Activated T-cell treated with anti-CD3 and anti-CD28 coated beads, Interleukin-2, amount 50 U/mL, for 24 hours (primary cell): ENCODE measurements around the gene ARID5B.
"Not testable (repeated sequence)": the region's sequence is repeated elsewhere in the genome, so short reads cannot be mapped to it uniquely, and the experiment has no call there.

Experiments used
- DNase-seq: peaks from one replicate; pipeline ENCODE4 v3.0.0-alpha.2; 2020
- H3K27ac Mint-ChIP-seq: 2 replicates; pipeline ENCODE4 v1.8.0; 2020; ENCODE audit warnings: mild to moderate bottlenecking, mixed read lengths
- H3K27me3 Mint-ChIP-seq: 2 replicates; pipeline ENCODE4 v1.8.0; 2020; ENCODE audit warnings: mixed read lengths
- H3K36me3 Mint-ChIP-seq: 2 replicates; pipeline ENCODE4 v1.8.0; 2020; ENCODE audit warnings: low read depth, mixed read lengths
- H3K4me1 Mint-ChIP-seq: 2 replicates; pipeline ENCODE4 v1.8.0; 2020; ENCODE audit warnings: low read depth, mixed read lengths
- H3K4me3 Mint-ChIP-seq: 2 replicates; pipeline ENCODE4 v1.8.0; 2020; ENCODE audit warnings: mild to moderate bottlenecking, moderate library complexity, mixed read lengths
- H3K9me3 Mint-ChIP-seq: 2 replicates; pipeline ENCODE4 v1.8.0; 2020; ENCODE audit warnings: mixed read lengths

Gene ARID5B

DNA sequence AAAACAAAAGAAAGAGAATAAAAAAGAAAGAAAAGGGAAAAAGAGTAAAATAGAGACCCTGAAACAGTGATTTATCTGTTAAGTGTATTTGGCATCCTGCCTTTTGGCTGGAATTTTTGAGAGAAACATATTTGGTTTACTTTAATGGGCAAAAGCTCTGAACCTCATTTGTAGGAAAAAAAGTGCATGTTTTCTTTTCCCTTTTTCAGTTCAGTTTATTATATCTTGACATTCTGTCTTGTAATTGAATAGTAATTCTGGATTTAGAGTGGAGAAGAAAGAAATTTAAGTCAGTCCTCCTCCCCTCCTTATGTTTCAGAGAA, 69.5 kb downstream of the ARID5B start:
- H3K27ac Mint-ChIP-seq: no peak overlapping the region
- H3K4me1 Mint-ChIP-seq: peaks cover 81% of the 10 kb centered on the region
- peaks cover 93% of the 10 kb centered on the region for H3K36me3 Mint-ChIP-seq
- H3K27me3 Mint-ChIP-seq: no peaks in the 10 kb centered on the region
- DNase-seq: no peak
- no peak overlapping the region for H3K4me3 Mint-ChIP-seq
- no peaks in the 10 kb centered on the region for H3K9me3 Mint-ChIP-seq

DNA sequence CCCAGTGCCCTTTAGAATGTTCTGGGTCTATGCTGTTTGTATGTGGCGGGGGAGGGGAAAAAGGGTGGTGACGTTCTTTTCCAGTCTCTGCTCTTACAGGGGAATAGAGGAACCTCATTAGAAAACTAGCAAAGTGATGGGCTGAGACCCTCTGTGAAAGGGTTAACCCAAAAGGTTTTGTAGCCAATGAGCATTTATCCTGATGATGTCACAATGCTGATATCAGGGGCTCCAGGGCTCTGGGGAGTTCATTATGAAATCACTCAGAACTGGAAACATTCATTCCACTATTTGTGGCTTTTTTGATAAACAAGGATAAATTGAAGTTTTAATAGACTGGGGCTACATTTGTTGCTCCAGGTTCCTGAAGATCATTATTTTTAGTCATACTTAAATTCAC, 71.7 kb downstream of the ARID5B start:
- no peaks in the 10 kb centered on the region for H3K27me3 Mint-ChIP-seq
- H3K4me3 Mint-ChIP-seq: no peak overlapping the region
- H3K27ac Mint-ChIP-seq: peak overlapping the region; percentile 44
- peaks cover 92% of the 10 kb centered on the region for H3K36me3 Mint-ChIP-seq
- DNase-seq: no peak
- peaks cover 6% of the 10 kb centered on the region for H3K9me3 Mint-ChIP-seq
- peaks cover 72% of the 10 kb centered on the region for H3K4me1 Mint-ChIP-seq

DNA sequence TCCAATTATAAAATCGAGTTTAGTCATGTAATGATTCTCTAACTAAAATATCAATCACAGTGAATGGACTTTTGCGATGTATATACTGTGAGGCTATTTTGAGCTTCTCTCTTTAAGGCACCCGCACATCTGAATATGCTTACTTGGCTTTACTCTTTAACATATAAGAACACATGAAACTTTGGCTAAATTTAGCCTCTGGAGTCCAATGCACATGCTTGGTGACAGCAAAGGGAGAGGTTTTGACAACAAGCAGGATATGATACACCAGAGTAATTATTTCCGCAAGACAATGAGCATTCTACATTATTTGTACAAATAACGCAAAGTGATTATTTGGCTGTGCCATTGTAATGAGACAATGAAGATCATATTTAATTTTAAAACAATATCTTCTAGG, 72.4 kb downstream of the ARID5B start:
- no peaks in the 10 kb centered on the region for H3K27me3 Mint-ChIP-seq
- H3K27ac Mint-ChIP-seq: peak overlapping the region; percentile 50
- H3K4me3 Mint-ChIP-seq: no peak overlapping the region
- no peak for DNase-seq
- H3K9me3 Mint-ChIP-seq: peaks cover 6% of the 10 kb centered on the region
- H3K4me1 Mint-ChIP-seq: peaks cover 69% of the 10 kb centered on the region
- H3K36me3 Mint-ChIP-seq: peaks cover 92% of the 10 kb centered on the region

DNA sequence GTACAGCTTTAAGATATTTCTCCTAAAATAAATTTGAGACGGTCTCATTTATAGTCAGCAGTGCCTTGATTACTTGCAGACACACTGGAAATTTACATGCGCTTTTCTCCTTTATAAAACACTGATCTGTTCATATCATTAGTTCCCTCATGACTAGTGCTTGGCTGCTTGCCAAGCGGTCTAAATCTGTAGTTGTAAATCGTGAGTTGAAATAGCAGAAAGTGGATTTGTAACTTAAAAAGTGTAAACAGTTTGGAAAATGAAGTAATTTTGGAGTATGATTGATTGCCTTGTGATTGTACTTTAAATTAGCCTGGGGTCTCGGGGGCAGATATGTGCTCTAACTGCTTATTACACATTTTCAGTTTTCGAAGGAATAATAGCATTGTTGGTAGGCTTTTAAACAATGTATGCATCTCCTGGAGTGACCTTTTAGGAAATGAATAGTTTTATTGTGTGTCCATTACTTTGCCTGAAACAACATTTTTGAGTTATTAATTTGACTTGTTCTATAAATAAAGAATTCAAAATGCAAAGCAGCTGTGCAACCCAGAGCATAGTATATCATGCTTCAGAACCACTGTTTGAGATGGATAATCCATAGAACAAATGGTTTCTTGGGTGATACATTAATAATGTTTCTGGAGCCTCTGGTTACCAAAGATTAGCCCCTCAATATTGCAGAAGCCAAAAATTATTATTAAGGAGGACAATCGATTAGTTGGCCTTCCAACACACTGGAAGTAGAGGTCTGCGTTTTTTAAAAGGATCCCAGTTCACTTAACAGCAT, 73.3 kb downstream of the ARID5B start:
- H3K4me3 Mint-ChIP-seq: no peak overlapping the region
- H3K27me3 Mint-ChIP-seq: no peaks in the 10 kb centered on the region
- peaks cover 68% of the 10 kb centered on the region for H3K4me1 Mint-ChIP-seq
- H3K36me3 Mint-ChIP-seq: peaks cover 92% of the 10 kb centered on the region
- peak overlapping the region; percentile 80 for H3K27ac Mint-ChIP-seq
- DNase-seq: no peak
- H3K9me3 Mint-ChIP-seq: peaks cover 6% of the 10 kb centered on the region

DNA sequence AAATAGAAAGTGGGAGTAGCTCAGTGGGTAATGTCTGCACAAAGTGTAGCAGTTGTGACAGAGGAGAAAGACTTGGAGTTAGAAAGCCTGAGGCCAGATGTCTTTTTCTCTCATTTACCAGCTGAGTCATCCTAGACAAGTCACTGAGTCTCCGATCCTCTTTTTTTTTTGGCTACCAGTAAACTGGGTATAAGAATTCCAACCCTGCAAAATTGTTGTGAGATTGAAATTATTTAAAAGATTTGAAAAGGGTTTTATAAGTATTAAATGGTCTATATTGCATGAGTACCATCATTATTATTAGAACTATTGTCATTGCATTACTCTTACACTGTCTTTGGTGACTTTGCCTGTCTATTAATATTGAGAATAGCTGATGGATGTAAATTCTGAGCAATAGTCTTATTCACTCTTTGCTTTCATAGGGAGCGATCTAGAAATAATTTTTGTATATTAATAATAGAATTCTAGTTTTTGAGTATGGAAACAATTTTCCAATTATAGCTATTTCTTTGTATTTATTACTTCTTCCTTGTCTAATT, 74.0 kb downstream of the ARID5B start:
- no peak overlapping the region for H3K4me3 Mint-ChIP-seq
- no peaks in the 10 kb centered on the region for H3K27me3 Mint-ChIP-seq
- peaks cover 65% of the 10 kb centered on the region for H3K4me1 Mint-ChIP-seq
- H3K36me3 Mint-ChIP-seq: peaks cover 91% of the 10 kb centered on the region
- DNase-seq: no peak
- no peak overlapping the region for H3K27ac Mint-ChIP-seq
- peaks cover 6% of the 10 kb centered on the region for H3K9me3 Mint-ChIP-seq

DNA sequence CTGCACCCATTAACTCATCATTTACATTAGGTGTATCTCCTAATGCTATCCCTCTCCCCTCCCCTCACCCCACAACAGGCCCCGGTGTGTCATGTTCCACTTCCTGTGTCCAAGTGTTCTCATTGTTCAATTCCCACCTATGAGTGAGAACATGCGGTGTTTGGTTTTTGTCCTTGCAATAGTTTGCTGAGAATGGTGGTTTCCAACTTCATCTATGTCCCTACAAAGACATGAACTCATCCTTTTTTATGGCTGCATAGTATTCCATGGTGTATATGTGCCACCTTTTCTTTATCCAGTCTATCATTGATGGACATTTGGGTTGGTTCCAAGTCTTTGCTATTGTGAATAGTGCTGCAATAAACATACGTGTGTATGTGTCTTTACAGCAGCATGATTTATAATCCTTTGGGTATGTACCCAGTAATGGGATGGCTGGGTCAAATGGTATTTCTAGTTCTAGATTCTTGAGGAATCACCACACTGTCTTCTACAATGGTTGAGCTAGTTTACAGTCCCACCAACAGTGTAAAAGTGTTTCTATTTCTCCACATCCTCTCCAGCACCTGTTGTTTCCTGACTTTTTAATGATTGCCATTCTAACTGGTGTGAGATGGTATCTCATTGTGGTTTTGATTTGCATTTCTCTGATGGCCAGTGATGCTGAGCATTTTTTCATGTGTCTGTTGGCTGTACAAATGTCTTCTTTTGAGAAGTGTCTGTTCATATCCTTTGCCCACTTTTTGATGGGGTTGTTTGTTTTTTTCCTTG, 75.6 kb downstream of the ARID5B start:
- H3K9me3 Mint-ChIP-seq, H3K27me3 Mint-ChIP-seq, DNase-seq, H3K4me3 Mint-ChIP-seq, H3K27ac Mint-ChIP-seq: not testable (repeated sequence)
- Mint-ChIP-seq H3K36me3 (peaks cover 91% of the 10 kb centered on the region), H3K4me1 (peaks cover 73% of the 10 kb centered on the region)

DNA sequence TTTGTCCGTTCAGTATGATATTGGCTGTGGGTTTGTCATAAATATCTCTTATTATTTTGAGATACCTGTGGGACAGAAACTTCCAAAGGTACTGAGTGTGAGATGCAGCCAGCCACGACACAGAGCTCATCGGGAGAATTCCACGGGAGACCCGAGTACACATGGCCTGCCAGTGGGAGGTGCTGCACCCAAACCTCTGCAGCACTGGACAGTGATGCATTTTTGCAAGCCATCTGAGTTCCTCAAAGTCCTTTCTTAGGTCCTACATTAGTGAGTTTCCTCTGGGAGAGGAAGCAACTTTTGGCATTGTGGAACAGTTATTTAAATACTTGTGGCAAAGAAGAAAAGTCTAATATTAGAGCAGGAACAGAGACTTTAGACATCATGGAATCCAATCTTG, 77.5 kb downstream of the ARID5B start:
- no peaks in the 10 kb centered on the region for H3K27me3 Mint-ChIP-seq
- peak overlapping the region; percentile 15 for H3K27ac Mint-ChIP-seq
- H3K4me3 Mint-ChIP-seq: no peak overlapping the region
- peaks cover 6% of the 10 kb centered on the region for H3K9me3 Mint-ChIP-seq
- peaks cover 72% of the 10 kb centered on the region for H3K4me1 Mint-ChIP-seq
- DNase-seq: no peak
- peaks cover 91% of the 10 kb centered on the region for H3K36me3 Mint-ChIP-seq

DNA sequence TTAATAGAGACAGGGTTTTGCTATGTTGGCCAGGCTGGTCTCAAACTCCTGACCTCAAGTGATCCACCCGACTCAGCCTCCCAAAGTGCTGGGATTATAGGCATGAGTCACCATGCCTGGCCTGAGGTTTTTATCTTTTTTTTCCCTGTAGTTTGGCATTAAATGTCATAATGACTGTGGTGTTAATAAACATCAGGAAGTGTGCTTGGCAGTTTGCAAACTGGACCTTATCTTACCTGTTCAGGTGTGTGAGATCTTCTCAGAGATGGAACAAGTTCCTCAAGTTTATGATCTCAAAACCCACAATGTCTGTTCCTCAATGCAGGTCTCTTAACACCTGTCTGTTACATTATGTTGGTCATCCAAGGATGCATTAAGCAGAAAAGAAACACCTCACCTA, 80.0 kb downstream of the ARID5B start:
- peaks cover 3% of the 10 kb centered on the region for H3K9me3 Mint-ChIP-seq
- H3K4me1 Mint-ChIP-seq: peaks cover 78% of the 10 kb centered on the region
- H3K27me3 Mint-ChIP-seq: no peaks in the 10 kb centered on the region
- peaks cover 88% of the 10 kb centered on the region for H3K36me3 Mint-ChIP-seq
- no peak for DNase-seq
- H3K27ac Mint-ChIP-seq: peak overlapping the region; percentile 26
- no peak overlapping the region for H3K4me3 Mint-ChIP-seq

DNA sequence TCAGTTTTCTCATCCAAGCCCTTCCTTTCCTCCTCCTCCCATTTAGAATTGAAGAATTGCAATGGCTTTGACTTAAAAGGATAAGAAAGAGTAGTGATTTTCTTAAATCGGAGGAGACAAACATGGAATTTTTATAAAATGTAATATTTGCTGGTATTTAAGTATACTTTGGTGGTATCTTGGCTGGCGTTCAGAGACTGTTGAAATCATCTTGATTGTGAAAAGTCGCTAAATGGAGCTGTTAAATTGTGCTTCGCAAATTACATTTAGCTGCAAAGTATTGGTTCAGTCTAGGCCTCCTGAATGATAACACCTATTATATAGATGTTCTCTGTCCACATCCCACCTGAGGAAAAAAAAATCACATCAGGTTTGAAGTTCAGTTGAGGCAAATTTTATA, 81.8 kb downstream of the ARID5B start:
- peaks cover 83% of the 10 kb centered on the region for H3K36me3 Mint-ChIP-seq
- H3K27ac Mint-ChIP-seq: peak overlapping the region; percentile 41
- H3K4me3 Mint-ChIP-seq: no peak overlapping the region
- DNase-seq: no peak
- H3K27me3 Mint-ChIP-seq: no peaks in the 10 kb centered on the region
- H3K4me1 Mint-ChIP-seq: peaks cover 87% of the 10 kb centered on the region
- no peaks in the 10 kb centered on the region for H3K9me3 Mint-ChIP-seq

DNA sequence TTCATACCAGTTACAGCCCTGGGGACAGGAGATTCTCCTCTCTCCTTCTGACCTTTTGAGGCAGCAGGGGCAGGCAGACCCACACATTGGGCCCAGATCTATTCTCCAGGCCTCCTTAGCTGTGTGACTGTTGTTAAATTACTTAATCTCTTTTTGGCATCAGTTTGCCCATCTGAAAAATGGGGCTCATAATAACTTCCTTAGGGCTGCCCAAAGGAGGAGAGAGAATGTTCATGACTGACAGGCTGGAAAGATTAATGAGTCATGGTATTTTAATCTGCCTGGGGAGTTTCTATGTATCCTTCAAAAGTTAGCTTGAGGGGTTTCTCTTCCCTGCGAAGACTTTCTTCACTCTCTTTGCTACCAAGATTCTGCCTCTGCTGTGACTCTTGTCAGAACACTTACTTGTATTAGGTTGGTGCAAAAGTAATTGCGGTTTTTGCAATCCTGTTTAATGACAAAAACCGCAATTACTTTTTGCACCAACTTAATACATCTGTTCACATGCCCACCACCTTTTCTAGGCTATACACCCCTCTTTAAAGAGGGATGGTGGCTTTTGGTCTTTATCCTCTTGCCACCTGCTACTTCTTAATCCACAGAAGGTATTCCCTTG, 83.4 kb downstream of the ARID5B start:
- peaks cover 79% of the 10 kb centered on the region for H3K36me3 Mint-ChIP-seq
- H3K4me1 Mint-ChIP-seq: peaks cover 88% of the 10 kb centered on the region

DNA sequence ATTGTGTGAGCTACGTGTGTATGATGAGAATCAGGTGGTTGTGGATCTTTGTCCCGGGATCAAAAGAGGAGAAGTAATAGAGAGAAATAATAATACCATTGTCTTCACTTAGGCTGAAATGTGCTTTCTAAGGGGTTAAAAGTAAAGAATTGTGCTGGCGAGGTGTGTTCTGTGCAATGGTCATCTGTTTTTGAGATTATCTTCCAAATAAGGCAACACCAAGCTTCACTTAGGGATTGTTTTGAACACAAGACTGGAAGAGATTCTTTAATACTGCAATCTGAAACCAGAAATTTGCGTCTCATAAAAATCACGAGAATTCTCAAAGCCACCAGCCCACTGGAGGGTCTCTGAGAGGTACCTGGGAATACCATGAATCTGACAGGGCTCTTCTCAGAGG, 84.2 kb downstream of the ARID5B start:
- peaks cover 90% of the 10 kb centered on the region for H3K4me1 Mint-ChIP-seq
- H3K36me3 Mint-ChIP-seq: peaks cover 80% of the 10 kb centered on the region
- H3K9me3 Mint-ChIP-seq: no peaks in the 10 kb centered on the region
- peak overlapping the region; percentile 98 for H3K27ac Mint-ChIP-seq
- no peak for DNase-seq
- no peak overlapping the region for H3K4me3 Mint-ChIP-seq
- no peaks in the 10 kb centered on the region for H3K27me3 Mint-ChIP-seq

More for the DNA sequence above, 83.4 kb downstream of the ARID5B start:
- no peaks in the 10 kb centered on the region for H3K9me3 Mint-ChIP-seq
- no peaks in the 10 kb centered on the region for H3K27me3 Mint-ChIP-seq
- peak overlapping the region; percentile 98 for H3K27ac Mint-ChIP-seq
- DNase-seq: no peak
- no peak overlapping the region for H3K4me3 Mint-ChIP-seq

DNA sequence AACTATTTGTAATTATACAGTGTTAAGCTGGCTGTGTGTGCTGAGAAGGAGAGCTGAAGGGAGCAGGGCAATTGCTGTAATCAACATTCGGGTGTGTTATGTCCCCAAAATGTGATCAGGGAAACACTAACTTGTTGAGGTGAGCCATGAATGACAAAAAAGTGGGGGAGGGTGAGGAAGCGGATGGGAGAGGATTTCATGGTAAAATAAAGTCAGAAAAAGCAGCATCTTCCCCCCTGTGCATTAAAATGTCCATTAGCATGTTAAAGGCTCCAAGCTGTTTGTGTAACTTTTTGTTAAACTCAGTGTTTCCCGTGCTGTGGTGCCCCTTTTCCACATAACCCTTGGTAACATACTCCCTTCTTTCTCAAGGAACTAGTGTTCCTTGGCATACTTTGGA, 84.9 kb downstream of the ARID5B start:
- Mint-ChIP-seq H3K4me3 (no peak overlapping the region), H3K27ac (peak overlapping the region; percentile 98), H3K9me3 (no peaks in the 10 kb centered on the region), H3K36me3 (peaks cover 82% of the 10 kb centered on the region), H3K27me3 (no peaks in the 10 kb centered on the region), H3K4me1 (peaks cover 92% of the 10 kb centered on the region)
- DNase-seq: no peak

DNA sequence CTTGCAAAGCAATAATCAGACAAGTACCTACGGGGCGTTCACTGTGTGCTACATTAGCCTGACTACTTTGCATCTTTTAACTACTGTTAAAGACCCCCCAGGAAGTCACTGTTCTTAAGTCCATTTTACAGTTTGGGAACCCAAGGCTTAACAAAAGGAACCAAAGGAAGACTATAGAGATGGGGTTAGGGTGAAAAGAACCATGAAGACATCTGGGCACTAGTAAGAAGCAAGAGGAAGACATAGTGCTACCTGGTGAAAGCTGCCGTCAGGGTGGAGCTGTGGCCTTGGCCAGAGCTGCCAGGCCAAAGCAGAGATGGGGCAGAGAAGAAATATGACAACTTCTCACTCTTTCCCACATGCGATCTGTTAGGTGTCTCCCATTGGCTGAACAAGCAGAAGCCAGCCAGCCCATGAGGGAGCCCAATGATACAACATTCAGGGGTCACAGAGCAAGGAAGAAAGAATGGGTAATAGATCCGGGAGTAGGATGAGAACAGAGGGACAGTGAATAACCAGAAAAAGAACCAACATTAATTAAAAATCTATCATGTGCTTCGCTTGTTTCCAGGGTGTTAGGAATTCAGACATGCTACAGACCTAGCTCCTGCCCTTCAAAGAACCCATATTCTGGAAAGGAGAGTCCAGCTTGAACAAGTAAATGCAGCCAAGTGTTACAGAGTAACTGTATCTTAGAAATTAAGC, 85.4 kb downstream of the ARID5B start:
- no peaks in the 10 kb centered on the region for H3K9me3 Mint-ChIP-seq
- peak overlapping the region; percentile 98 for H3K27ac Mint-ChIP-seq
- H3K4me3 Mint-ChIP-seq: no peak overlapping the region
- peaks cover 92% of the 10 kb centered on the region for H3K4me1 Mint-ChIP-seq
- no peak for DNase-seq
- H3K27me3 Mint-ChIP-seq: no peaks in the 10 kb centered on the region
- H3K36me3 Mint-ChIP-seq: peaks cover 82% of the 10 kb centered on the region

DNA sequence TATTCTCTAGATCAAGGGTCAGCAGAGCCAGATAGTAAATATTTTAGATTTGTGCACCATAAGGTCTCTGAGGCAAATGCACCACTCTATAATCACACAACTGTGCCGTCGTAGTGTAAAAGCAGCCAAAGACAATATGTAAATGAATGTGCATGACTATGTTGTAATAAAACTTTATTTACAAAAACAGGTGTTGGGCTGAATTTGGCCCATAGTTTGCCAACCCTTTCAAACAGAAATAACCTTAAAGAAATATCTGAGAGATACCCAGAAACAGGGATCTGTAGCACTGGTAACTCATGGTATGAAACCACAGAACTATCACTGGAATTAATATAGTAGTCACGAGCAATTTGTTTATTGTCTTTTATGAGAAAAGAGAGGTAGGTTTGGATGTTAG, 86.0 kb downstream of the ARID5B start:
- peaks cover 82% of the 10 kb centered on the region for H3K36me3 Mint-ChIP-seq
- H3K4me1 Mint-ChIP-seq: peaks cover 92% of the 10 kb centered on the region
- H3K4me3 Mint-ChIP-seq: peak overlapping the region; percentile 47
- no peaks in the 10 kb centered on the region for H3K27me3 Mint-ChIP-seq
- H3K9me3 Mint-ChIP-seq: no peaks in the 10 kb centered on the region
- peak overlapping the region; percentile 98 for H3K27ac Mint-ChIP-seq
- DNase-seq: no peak
